ENCODE data around the gene CUL9. TPM values are rescaled to one million over a fixed set of nuclear protein-coding genes. Genes with fewer than 3 reads are reported as not detected.

The CUL9 gene
- total RNA-seq, 1 donor from 2014 or later, result 36.1 TPM

DNA sequence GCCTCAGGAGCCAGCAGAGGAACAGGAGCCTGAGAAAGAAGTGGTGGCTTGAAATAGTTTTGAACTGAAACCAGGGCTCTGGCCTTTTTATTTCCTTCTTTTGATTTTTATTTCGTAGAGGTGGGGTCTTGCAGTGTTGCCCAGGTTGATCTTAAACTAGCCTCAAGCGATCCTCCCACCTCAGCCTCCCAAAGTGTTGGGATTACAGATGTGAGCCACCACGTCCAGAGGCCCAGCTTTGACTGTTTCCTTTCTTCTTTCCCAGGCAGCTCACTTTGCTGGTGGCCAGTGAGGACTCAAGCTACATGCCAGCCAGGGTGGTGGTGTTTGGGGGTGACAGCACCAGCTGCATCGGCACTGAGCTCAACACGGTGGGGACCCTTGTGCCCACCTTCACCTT lies 20.5 kb downstream of the CUL9 start:
- Histone ChIP-seq H3K27ac (no peak overlapping the region), H3K27me3 (no peaks in the 10 kb centered on the region), H3K4me3 (no peak overlapping the region), H3K4me1 (no peaks in the 10 kb centered on the region), H3K36me3 (peaks cover 35 to 66% of the 10 kb centered on the region in 2 donors), H3K9me3 (no peaks in the 10 kb centered on the region)
- intact Hi-C loops (cut with DNase I), result no loop called here
- DNase-seq (ENCODE audit: low spot score in 2 of 2), result no peak
- TF ChIP-seq, protein P1, sequence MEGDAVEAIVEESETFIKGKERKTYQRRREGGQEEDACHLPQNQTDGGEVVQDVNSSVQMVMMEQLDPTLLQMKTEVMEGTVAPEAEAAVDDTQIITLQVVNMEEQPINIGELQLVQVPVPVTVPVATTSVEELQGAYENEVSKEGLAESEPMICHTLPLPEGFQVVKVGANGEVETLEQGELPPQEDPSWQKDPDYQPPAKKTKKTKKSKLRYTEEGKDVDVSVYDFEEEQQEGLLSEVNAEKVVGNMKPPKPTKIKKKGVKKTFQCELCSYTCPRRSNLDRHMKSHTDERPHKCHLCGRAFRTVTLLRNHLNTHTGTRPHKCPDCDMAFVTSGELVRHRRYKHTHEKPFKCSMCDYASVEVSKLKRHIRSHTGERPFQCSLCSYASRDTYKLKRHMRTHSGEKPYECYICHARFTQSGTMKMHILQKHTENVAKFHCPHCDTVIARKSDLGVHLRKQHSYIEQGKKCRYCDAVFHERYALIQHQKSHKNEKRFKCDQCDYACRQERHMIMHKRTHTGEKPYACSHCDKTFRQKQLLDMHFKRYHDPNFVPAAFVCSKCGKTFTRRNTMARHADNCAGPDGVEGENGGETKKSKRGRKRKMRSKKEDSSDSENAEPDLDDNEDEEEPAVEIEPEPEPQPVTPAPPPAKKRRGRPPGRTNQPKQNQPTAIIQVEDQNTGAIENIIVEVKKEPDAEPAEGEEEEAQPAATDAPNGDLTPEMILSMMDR (IDR thresholded peaks at IDR 0.05), result no peak

DNA sequence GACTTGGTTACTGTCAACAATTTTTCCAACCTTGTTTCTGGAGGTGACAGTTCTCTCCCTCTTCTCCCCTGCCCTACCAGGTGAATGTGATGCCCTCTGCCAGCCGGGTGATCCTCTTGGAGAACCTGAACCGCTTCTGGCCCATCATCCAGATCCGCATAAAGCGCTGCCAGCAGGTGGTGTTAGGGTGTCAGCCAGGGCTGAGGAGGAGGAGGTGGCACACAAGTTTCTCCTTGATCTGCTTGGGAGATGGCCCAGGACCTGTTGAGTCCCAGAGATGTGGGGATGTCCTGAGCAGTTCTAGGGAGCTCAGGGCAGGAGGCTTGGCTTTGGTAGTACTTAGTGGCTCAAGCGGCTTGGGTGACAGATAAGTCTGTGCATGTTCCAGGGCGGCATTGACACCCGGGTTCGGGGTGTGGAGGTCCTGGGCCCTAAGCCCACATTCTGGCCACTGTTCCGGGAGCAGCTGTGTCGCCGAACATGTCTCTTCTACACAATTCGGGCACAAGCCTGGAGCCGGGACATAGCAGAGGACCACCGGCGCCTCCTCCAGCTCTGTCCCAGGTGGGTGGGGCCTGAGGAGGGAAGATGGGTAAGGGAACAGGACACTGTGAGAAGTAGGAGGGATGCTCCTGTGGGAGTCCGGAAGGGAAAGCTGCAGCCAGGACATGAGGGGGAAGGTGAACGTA lies 21.2 kb downstream of the CUL9 start:
- Histone ChIP-seq H3K27ac (no peak overlapping the region), H3K27me3 (no peaks in the 10 kb centered on the region), H3K4me1 (no peaks in the 10 kb centered on the region), H3K4me3 (no peak overlapping the region), H3K9me3 (no peaks in the 10 kb centered on the region), H3K36me3 (peaks cover 28 to 59% of the 10 kb centered on the region in 2 donors)
- intact Hi-C loops (cut with DNase I), result no loop called here
- no peak for DNase-seq (ENCODE audit: low spot score in 2 of 2)
- TF ChIP-seq, protein P1 (IDR thresholded peaks at IDR 0.05), result no peak

DNA sequence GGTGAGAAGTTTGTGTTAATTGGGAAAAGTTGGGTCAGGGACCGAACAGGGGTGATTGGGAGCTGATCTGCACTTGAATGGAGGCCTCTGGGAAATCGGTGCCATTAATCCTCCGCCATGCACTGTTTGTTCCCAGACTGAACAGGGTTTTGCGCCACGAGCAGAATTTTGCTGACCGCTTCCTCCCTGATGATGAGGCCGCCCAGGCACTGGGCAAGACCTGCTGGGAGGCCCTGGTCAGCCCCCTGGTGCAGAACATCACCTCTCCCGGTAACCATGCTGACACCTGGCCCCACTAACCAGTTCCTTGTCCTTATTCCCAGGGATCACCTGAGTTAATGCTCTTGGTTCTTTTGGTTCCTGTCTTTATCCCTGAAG lies 21.7 kb downstream of the CUL9 start:
- DNase-seq (ENCODE audit: low spot score in 2 of 2), result no peak

DNA sequence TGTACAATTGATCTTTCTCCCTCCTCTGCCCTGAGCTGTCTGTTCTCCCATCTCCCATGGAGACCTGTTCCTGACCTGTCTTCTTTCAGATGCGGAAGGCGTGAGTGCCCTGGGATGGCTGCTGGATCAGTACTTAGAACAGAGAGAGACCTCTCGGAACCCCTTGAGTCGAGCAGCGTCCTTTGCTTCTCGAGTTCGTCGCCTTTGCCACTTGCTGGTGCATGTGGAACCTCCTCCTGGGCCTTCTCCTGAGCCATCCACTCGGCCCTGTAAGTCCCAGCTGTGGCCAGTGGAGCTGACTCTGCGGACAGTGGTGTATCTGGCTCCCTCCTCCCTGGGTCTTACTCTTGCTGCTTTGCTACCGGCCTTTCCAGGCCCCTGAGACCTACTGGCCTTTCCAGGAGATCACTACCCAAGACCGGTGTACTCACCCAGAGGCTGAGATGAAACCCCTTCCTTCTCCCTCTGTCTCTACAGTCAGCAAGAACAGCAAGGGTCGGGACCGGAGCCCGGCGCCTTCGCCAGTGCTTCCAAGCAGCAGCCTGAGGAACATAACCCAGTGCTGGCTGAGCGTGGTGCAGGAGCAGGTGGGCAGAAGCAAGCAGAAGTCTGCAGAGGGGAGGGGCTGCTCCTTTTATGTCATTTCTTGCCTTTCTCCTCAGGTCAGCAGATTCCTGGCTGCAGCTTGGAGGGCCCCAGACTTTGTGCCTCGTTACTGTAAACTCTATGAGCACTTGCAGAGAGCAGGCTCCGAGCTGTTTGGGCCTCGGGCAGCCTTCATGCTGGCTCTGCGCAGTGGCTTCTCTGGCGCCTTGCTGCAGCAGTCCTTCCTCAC lies 22.5 kb downstream of the CUL9 start:
- intact Hi-C loops (cut with DNase I), result no loop called here
- Histone ChIP-seq H3K27me3 (no peaks in the 10 kb centered on the region), H3K9me3 (no peaks in the 10 kb centered on the region), H3K4me3 (no peak overlapping the region), H3K4me1 (no peaks in the 10 kb centered on the region), H3K27ac (no peak overlapping the region), H3K36me3 (peaks cover 22 to 53% of the 10 kb centered on the region in 2 donors)
- TF ChIP-seq, protein P1 (IDR thresholded peaks at IDR 0.05), result no peak
- DNase-seq (ENCODE audit: low spot score in 2 of 2), result no peak

More for the DNA sequence above, 21.7 kb downstream of the CUL9 start:
- Histone ChIP-seq H3K27ac (no peak overlapping the region), H3K4me1 (no peaks in the 10 kb centered on the region), H3K9me3 (no peaks in the 10 kb centered on the region), H3K36me3 (peaks cover 25 to 53% of the 10 kb centered on the region in 2 donors), H3K4me3 (no peak overlapping the region), H3K27me3 (no peaks in the 10 kb centered on the region)
- intact Hi-C loops (cut with DNase I), result no loop called here
- TF ChIP-seq, protein P1 (IDR thresholded peaks at IDR 0.05), result no peak

DNA sequence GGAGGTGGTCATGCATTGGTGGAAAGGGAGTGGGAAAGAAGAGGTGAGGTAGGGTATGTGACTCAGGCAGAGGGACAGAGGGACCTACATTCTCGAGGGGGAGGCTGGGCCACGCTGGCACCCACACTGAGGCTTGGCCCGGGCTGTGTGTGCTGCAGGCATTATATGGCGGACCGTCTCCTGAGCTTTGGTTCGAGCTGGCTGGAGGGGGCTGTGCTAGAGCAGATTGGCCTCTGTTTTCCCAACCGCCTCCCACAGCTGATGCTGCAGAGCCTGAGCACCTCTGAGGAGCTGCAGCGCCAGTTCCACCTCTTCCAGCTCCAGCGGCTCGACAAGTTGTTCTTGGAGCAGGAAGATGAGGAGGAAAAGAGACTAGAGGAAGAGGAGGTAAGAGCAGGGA lies 23.9 kb downstream of the CUL9 start:
- TF ChIP-seq, protein P1 (IDR thresholded peaks at IDR 0.05), result no peak
- Histone ChIP-seq H3K4me1 (no peaks in the 10 kb centered on the region), H3K27ac (no peak overlapping the region), H3K9me3 (no peaks in the 10 kb centered on the region), H3K36me3 (peaks cover 15 to 44% of the 10 kb centered on the region in 2 donors), H3K27me3 (no peaks in the 10 kb centered on the region), H3K4me3 (no peak overlapping the region)
- intact Hi-C loops (cut with DNase I), result no loop called here
- no peak for DNase-seq (ENCODE audit: low spot score in 2 of 2)
